Activated CD4-positive, alpha-beta memory T cell treated with anti-CD3 and anti-CD28 coated beads, Interleukin-2, amount 10 ng/mL, durations not matched to agents 7 days and 5 days (primary cell): ENCODE measurements around the gene MIOS. TPM values are rescaled to one million over a fixed set of nuclear protein-coding genes. Genes with fewer than 3 reads are reported as not detected.
A peak's percentile ranks its signal among the peaks of the same experiment; 100 is the strongest.

Experiments used
- CTCF ChIA-PET: fragments of 350-600 bp; sonication (Branson Sonifier 250); formaldehyde crosslinking; loops from one replicate; lab custom pipeline; 2021; ENCODE audit warnings: antibody characterized with exemption, inconsistent platforms; lab: Charles Lee
- POLR2A ChIA-PET: fragments of 350-600 bp; sonication (Branson Sonifier 250); formaldehyde crosslinking; loops from one replicate; lab custom pipeline; 2021; ENCODE audit warnings: antibody characterized with exemption; lab: Charles Lee
- DNase-seq: peaks from one replicate; pipeline ENCODE4 v3.0.0-alpha.2; 2020
- H3K27ac Mint-ChIP-seq: one replicate; pipeline ENCODE4 v1.8.0; 2021; ENCODE audit warnings: mild to moderate bottlenecking, mixed read lengths
- H3K27me3 Mint-ChIP-seq: one replicate; pipeline ENCODE4 v1.8.0; 2021; ENCODE audit warnings: mixed read lengths
- H3K36me3 Mint-ChIP-seq: one replicate; pipeline ENCODE4 v1.8.0; 2021; ENCODE audit warnings: low read depth, mixed read lengths
- H3K4me1 Mint-ChIP-seq: one replicate; pipeline ENCODE4 v1.8.0; 2021; ENCODE audit warnings: mixed read lengths
- H3K4me3 Mint-ChIP-seq: one replicate; pipeline ENCODE4 v1.8.0; 2021; ENCODE audit warnings: mild to moderate bottlenecking, mixed read lengths
- H3K9me3 Mint-ChIP-seq: one replicate; pipeline ENCODE4 v1.8.0; 2021; ENCODE audit warnings: mixed read lengths
- total RNA-seq, 2 experiments: library from RNA; stranded (reverse); gene quantifications; one replicate each; pipeline ENCODE4 v1.2.3, GENCODE V29; 2021

MIOS gene
- total RNA-seq, 2 experiments from 2014 or later: 22.8 to 24.6 TPM

- Mint-ChIP-seq H3K9me3 (no peaks in the 10 kb centered on the region), H3K4me1 (peaks cover 25% of the 10 kb centered on the region), H3K27me3 (no peaks in the 10 kb centered on the region), H3K27ac (no peak overlapping the region), H3K36me3 (peaks cover 27% of the 10 kb centered on the region), H3K4me3 (no peak overlapping the region)
- ChIA-PET POLR2A (interaction anchor here (0.7 kb wide), 1 partner anchor 67 kb away, joined by 3 read pairs; the partner anchor contains the start of gene UMAD1), CTCF (no interaction called here)
- DNase-seq: no peak
These were observed 7.0 kb downstream of the MIOS start for GRCh38 chr7:7573701-7574100.

DNA sequence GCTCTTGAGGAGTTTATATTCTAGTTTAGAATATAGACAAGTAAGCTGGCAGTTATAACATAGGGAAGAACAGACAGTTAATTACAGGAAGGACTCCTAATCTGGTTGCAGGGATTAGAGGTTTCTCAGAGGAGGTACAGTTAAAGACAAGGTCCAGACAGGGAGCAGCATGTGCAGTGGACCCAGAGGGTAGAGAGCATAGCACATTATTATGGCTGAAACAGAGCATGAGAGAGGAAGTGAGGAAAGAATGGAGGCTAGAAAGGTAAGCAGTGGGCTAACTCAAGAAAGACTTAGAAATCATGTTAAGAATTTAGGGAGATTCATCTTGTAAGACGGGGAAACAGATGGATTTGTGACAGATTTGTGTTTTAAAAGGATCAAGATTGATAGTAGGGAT is 9.7 kb downstream of the MIOS start:
- CTCF ChIA-PET: no interaction called here
- POLR2A ChIA-PET: no interaction called here
- no peak overlapping the region for H3K4me3 Mint-ChIP-seq
- no peak for DNase-seq
- H3K27me3 Mint-ChIP-seq: no peaks in the 10 kb centered on the region
- H3K4me1 Mint-ChIP-seq: peaks cover 6% of the 10 kb centered on the region
- peaks cover 15% of the 10 kb centered on the region for H3K36me3 Mint-ChIP-seq
- no peaks in the 10 kb centered on the region for H3K9me3 Mint-ChIP-seq
- H3K27ac Mint-ChIP-seq: no peak overlapping the region

GRCh38 chr7:7577888-7578287 is 11.2 kb downstream of the MIOS start:
- no peak for DNase-seq
- H3K36me3 Mint-ChIP-seq: peaks cover 10% of the 10 kb centered on the region
- CTCF ChIA-PET: no interaction called here
- no peaks in the 10 kb centered on the region for H3K27me3 Mint-ChIP-seq
- peaks cover 1% of the 10 kb centered on the region for H3K4me1 Mint-ChIP-seq
- POLR2A ChIA-PET: no interaction called here
- no peak overlapping the region for H3K4me3 Mint-ChIP-seq
- H3K27ac Mint-ChIP-seq: no peak overlapping the region
- no peaks in the 10 kb centered on the region for H3K9me3 Mint-ChIP-seq

GRCh38 chr7:7579638-7580037 is 13.0 kb downstream of the MIOS start:
- DNase-seq: no peak
- Mint-ChIP-seq H3K4me1 (no peaks in the 10 kb centered on the region), H3K4me3 (no peak overlapping the region), H3K27ac (no peak overlapping the region), H3K9me3 (no peaks in the 10 kb centered on the region), H3K27me3 (no peaks in the 10 kb centered on the region), H3K36me3 (no peaks in the 10 kb centered on the region)
- ChIA-PET POLR2A (no interaction called here), CTCF (interaction anchor here (1.6 kb wide), 1 partner anchor 15 kb away, joined by 4 read pairs; no protein-coding TSS in a partner anchor)

DNA sequence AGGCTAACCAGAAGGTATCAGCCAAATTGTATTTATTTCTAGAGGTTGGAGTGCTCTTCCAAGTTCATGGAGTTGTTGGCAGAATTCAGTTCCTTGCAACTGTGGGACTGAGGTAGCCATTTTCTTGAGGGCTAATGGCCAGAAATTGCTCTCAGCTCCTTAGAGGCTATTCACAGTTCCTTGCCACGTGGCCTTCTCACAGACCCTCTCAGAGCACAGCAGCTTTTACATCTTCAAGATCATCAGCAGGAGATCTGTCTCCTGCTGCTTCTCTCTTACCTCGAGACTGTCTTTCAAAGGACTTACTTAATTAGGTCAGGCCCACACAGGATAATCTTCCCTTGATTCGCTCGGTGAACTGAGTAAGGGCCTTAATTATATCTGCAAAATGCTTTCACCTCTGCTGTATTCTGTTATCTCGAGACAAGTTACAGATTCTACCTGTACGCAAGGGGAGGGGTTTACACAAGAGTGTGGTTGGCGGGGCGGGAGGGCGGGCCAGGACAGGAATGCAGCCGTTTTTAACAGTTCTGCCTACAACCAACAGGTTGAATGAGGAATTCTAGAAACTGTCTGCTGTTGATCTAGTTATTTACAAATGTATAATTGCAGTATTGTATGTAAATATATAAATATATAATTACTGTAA is 15.0 kb downstream of the MIOS start:
- H3K27ac Mint-ChIP-seq: no peak overlapping the region
- ChIA-PET CTCF (no interaction called here), POLR2A (no interaction called here)
- no peak overlapping the region for H3K4me3 Mint-ChIP-seq
- H3K9me3 Mint-ChIP-seq: no peaks in the 10 kb centered on the region
- no peaks in the 10 kb centered on the region for H3K4me1 Mint-ChIP-seq
- H3K36me3 Mint-ChIP-seq: no peaks in the 10 kb centered on the region
- DNase-seq: no peak
- H3K27me3 Mint-ChIP-seq: no peaks in the 10 kb centered on the region

- no peaks in the 10 kb centered on the region for H3K27me3 Mint-ChIP-seq
- no peak overlapping the region for H3K4me3 Mint-ChIP-seq
- no peaks in the 10 kb centered on the region for H3K4me1 Mint-ChIP-seq
- no peaks in the 10 kb centered on the region for H3K9me3 Mint-ChIP-seq
- CTCF ChIA-PET: no interaction called here
- POLR2A ChIA-PET: interaction anchor here (0.9 kb wide), 1 partner anchor 14 kb away, joined by 3 read pairs; no protein-coding TSS in a partner anchor
- DNase-seq: no peak
- no peak overlapping the region for H3K27ac Mint-ChIP-seq
- no peaks in the 10 kb centered on the region for H3K36me3 Mint-ChIP-seq
These were observed 15.9 kb downstream of the MIOS start for GRCh38 chr7:7582596-7582995.

- CTCF ChIA-PET: no interaction called here
- no peak for DNase-seq
These were observed 17.0 kb downstream of the MIOS start for GRCh38 chr7:7583731-7584130.

GRCh38 chr7:7584653-7585052 is 18.0 kb downstream of the MIOS start:
- Mint-ChIP-seq H3K27me3 (no peaks in the 10 kb centered on the region), H3K4me3 (no peak overlapping the region), H3K36me3 (no peaks in the 10 kb centered on the region), H3K9me3 (no peaks in the 10 kb centered on the region), H3K4me1 (no peaks in the 10 kb centered on the region), H3K27ac (no peak overlapping the region)
- CTCF ChIA-PET: no interaction called here
- DNase-seq: no peak
- POLR2A ChIA-PET: interaction anchor here (1.8 kb wide), 1 partner anchor 56 kb away, joined by 5 read pairs; the partner anchor contains the start of gene UMAD1

More at GRCh38 chr7:7583731-7584130, 17.0 kb downstream of the MIOS start:
- H3K36me3 Mint-ChIP-seq: no peaks in the 10 kb centered on the region
- H3K27ac Mint-ChIP-seq: no peak overlapping the region
- no peaks in the 10 kb centered on the region for H3K4me1 Mint-ChIP-seq
- POLR2A ChIA-PET: no interaction called here
- H3K9me3 Mint-ChIP-seq: no peaks in the 10 kb centered on the region
- H3K4me3 Mint-ChIP-seq: no peak overlapping the region
- H3K27me3 Mint-ChIP-seq: no peaks in the 10 kb centered on the region

DNA sequence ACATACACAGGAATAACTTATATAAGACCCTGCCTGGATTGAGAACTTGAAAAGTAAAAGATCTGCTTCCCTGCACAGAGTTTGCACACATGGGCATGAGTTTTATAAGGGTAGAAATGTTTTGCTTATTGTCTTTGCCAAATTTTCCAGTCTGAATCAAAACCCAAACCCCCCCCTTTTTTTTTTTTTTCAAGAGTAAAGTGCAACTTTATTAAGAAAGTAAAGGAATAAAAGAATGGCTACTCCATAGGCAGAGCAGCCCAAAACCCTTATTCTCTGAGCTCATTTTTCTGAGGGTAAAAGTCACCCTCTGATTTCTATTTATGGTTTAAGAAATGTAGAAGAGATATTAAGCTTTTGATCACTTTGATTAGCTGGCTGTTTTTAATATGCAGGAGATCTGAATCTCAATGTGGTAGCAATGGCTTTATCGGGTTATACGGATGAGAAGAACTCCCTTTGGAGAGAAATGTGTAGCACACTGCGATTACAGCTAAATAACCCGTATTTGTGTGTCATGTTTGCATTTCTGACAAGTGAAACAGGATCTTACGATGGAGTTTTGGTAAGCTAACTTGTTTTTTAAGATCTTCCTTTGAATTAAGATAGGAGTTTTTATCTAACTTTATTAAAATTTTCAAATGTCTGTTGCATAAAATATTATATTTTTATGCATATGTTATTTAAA is 18.7 kb downstream of the MIOS start:
- H3K4me1 Mint-ChIP-seq: peaks cover 1% of the 10 kb centered on the region
- ChIA-PET CTCF (no interaction called here), POLR2A (interaction anchor here (1.8 kb wide), 1 partner anchor 56 kb away, joined by 5 read pairs; the partner anchor contains the start of gene UMAD1)
- H3K27me3 Mint-ChIP-seq: no peaks in the 10 kb centered on the region
- H3K27ac Mint-ChIP-seq: no peak overlapping the region
- no peaks in the 10 kb centered on the region for H3K9me3 Mint-ChIP-seq
- H3K36me3 Mint-ChIP-seq: peaks cover 4% of the 10 kb centered on the region
- no peak overlapping the region for H3K4me3 Mint-ChIP-seq
- DNase-seq: no peak

GRCh38 chr7:7595451-7595850 is 28.8 kb downstream of the MIOS start:
- Mint-ChIP-seq H3K4me1 (peaks cover 4% of the 10 kb centered on the region), H3K36me3 (peaks cover 28% of the 10 kb centered on the region), H3K9me3 (peaks cover 4% of the 10 kb centered on the region), H3K4me3 (no peak overlapping the region), H3K27me3 (no peaks in the 10 kb centered on the region), H3K27ac (no peak overlapping the region)
- ChIA-PET CTCF (interaction anchor here (1.0 to 2.9 kb wide), 9 partner anchors 18 to 622 kb away, joined by 3 to 8 read pairs (median 3); no protein-coding TSS in a partner anchor), POLR2A (no interaction called here)
- no peak for DNase-seq

DNA sequence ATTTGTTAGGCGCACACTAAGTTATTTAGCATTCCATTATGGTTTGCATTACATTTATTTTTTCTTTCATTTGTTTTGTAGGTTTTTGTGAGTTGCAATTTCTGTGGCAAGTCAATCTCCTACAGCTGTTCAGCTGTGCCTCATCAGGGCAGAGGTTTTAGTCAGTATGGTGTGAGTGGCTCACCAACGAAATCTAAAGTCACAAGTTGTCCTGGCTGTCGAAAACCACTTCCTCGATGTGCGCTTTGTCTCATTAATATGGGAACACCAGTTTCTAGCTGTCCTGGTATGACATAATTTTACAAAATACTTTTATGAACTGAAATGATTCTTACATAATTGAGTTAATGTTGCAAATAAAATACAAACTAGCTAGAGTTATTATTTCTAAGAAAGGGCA is 29.5 kb downstream of the MIOS start:
- Mint-ChIP-seq H3K9me3 (peaks cover 8% of the 10 kb centered on the region), H3K27me3 (no peaks in the 10 kb centered on the region), H3K36me3 (peaks cover 30% of the 10 kb centered on the region), H3K4me3 (no peak overlapping the region), H3K27ac (no peak overlapping the region), H3K4me1 (peaks cover 4% of the 10 kb centered on the region)
- ChIA-PET POLR2A (no interaction called here), CTCF (interaction anchor here (1.0 to 2.9 kb wide), 7 partner anchors 17 to 621 kb away, joined by 3 to 8 read pairs (median 3); no protein-coding TSS in a partner anchor)
- DNase-seq: peak; percentile 16

DNA sequence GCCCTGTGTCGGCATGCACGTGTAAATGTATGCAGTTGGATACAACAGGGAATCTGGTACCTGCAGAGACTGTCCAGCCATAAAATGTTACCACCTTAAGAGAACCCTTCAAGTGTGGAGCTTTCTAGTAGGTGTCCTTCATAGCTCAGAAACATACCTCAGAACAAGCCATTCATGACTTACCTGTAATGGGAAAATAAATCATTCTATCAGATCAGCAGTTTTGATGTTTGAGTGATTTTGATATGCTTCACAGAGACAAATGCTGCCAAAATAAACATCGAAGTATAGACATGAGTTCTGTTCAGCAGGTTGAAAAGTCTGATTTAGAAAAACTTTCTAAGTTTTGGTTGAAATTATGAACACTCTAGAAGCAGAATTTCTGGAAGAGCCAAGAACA is 40.3 kb downstream of the MIOS start:
- Mint-ChIP-seq H3K27ac (no peak overlapping the region), H3K27me3 (no peaks in the 10 kb centered on the region), H3K4me3 (no peak overlapping the region), H3K9me3 (no peaks in the 10 kb centered on the region), H3K36me3 (peaks cover 4% of the 10 kb centered on the region), H3K4me1 (no peaks in the 10 kb centered on the region)
- POLR2A ChIA-PET: no interaction called here
- CTCF ChIA-PET: no interaction called here
- no peak for DNase-seq

GRCh38 chr7:7609330-7609729 is 42.6 kb downstream of the MIOS start:
- DNase-seq: no peak
- peaks cover 4% of the 10 kb centered on the region for H3K36me3 Mint-ChIP-seq
- ChIA-PET CTCF (no interaction called here), POLR2A (interaction anchor here (2.1 kb wide), 1 partner anchor 31 kb away, joined by 6 read pairs; the partner anchor contains the start of gene UMAD1)
- H3K27me3 Mint-ChIP-seq: no peaks in the 10 kb centered on the region
- no peaks in the 10 kb centered on the region for H3K9me3 Mint-ChIP-seq
- H3K27ac Mint-ChIP-seq: no peak overlapping the region
- H3K4me3 Mint-ChIP-seq: no peak overlapping the region
- no peaks in the 10 kb centered on the region for H3K4me1 Mint-ChIP-seq
